Activated naive CD8-positive, alpha-beta T cell treated with anti-CD3 and anti-CD28 coated beads, Interleukin-2, amount 50 U/mL, for 16 hours (primary cell): Measurements from ENCODE around the gene STK16.
"Not testable (repeated sequence)": the region's sequence is repeated elsewhere in the genome, so short reads cannot be mapped to it uniquely, and the experiment has no call there.

ENCODE experiments used
- DNase-seq: peaks from one replicate; pipeline ENCODE4 v3.0.0-alpha.2; 2020; ENCODE audit warnings: low read depth, low spot score

STK16 gene

GRCh38 chr2:219245148-219245898, at the start of gene STK16, which contains the start of gene GLB1L:
STK16 (plus strand) TSS chr2:219245479; CDS start chr2:219246000, 521 bp downstream.
GLB1L (minus strand) TSS chr2:219245444; CDS start chr2:219243573, 1,871 bp downstream.
- peak; percentile 65 for DNase-seq

- no peak for DNase-seq
Observed at GRCh38 chr2:219197388-219197787, 47.9 kb upstream of the STK16 start.

- DNase-seq, result no peak
Observed at GRCh38 chr2:219198974-219199373, 46.3 kb upstream of the STK16 start.

- no peak for DNase-seq
Observed at GRCh38 chr2:219199470-219200211, 45.6 kb upstream of the STK16 start.

GRCh38 chr2:219200502-219201326, 44.6 kb upstream of the STK16 start:
- not testable (repeated sequence) for DNase-seq

- DNase-seq, result not testable (repeated sequence)
Observed at GRCh38 chr2:219201331-219201730, 43.9 kb upstream of the STK16 start.

- DNase-seq, result no peak
Observed at GRCh38 chr2:219204425-219205164, 40.7 kb upstream of the STK16 start.

GRCh38 chr2:219205165-219205538, 40.1 kb upstream of the STK16 start:
- no peak for DNase-seq

GRCh38 chr2:219205981-219206327, 39.3 kb upstream of the STK16 start:
- no peak for DNase-seq

GRCh38 chr2:219206328-219207133, 38.7 kb upstream of the STK16 start, which contains the start of gene ZFAND2B:
ZFAND2B (plus strand) TSS chr2:219206782; CDS start chr2:219206988, 206 bp downstream.
- peak; percentile 87 for DNase-seq

- no peak for DNase-seq
Observed at GRCh38 chr2:219207134-219207883, 38.0 kb upstream of the STK16 start.

GRCh38 chr2:219207884-219208740, 37.2 kb upstream of the STK16 start:
- no peak for DNase-seq

- DNase-seq, result no peak
Observed at GRCh38 chr2:219209236-219210195, 35.8 kb upstream of the STK16 start.

GRCh38 chr2:219210196-219210885, 34.9 kb upstream of the STK16 start:
- no peak for DNase-seq

GRCh38 chr2:219210886-219211362, 34.4 kb upstream of the STK16 start:
- no peak for DNase-seq

GRCh38 chr2:219213026-219213415, 32.3 kb upstream of the STK16 start:
- DNase-seq, result no peak
